Dermis blood vessel endothelial cell (primary cell): Measurements from ENCODE around the gene VPS50. TPM values are rescaled to one million over a fixed set of nuclear protein-coding genes. Genes with fewer than 3 reads are reported as not detected.
"Not testable (repeated sequence)": the region's sequence is repeated elsewhere in the genome, so short reads cannot be mapped to it uniquely, and the experiment has no call there.

Source experiments
- DNase-seq: peaks from one replicate; pipeline ENCODE4 v3.0.0; 2010
- total RNA-seq: library from RNA; depleted of rRNA; stranded (reverse); fragments of >200 nt; gene quantifications from 2 replicates; pipeline ENCODE4 v1.2.3, GENCODE V29; 2014

Gene VPS50
- total RNA-seq, 1 donor from 2014 or later: 40.8 TPM

DNA sequence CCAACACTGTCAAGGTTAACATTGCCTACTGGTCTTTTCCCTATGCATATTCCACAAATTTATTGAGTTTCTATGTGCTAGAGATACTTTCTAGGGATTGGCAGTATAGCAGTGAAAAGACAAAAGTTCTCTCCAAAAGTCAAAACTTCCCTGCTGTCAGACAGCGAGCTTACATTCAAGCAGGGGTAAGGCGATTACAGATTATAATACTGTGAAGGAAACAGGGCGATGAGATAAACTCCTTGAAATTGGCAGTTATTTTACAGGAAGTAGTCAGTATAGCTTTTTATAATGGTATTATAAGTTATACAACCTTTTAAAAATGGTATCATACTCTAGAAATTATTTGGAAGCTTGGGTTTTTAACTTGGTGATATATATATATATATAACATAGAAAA is 9.9 kb downstream of the VPS50 start:
- no peak for DNase-seq

- DNase-seq: peak; percentile 58
These were observed 13.6 kb downstream of the VPS50 start for GRCh38 chr7:93245525-93246432.

DNA sequence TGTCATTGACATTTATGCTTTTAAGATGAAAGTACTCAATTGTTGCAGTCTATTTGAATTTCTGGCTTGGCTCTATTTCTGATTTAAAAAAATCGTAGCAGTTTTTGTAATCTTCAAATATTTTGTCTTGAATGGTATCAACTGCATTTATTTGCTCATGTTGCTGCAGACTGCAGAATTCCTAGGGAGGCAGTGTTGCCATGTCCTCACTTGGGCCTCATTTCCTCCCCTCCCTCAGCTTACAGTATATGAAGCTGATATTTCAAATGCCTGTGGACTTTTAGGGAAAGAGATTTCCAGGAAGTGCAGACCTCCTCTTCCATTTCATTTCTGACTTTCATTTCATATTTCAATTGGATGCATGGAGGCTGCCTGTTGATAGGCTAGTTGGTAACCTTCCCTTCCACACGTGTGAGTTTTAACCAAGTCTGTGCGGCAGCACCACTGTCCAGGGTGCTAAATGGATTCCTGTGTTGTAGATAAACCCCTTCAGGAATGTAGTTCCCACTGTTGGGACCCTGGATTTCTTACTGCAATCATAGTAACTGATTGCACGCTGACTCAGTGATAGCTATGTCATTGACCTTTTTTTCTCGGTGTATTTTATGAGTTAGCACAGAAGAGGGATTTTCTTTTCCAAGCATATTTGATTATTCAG is 17.5 kb downstream of the VPS50 start:
- DNase-seq: peak; percentile 16

GRCh38 chr7:93258661-93259060 is 26.5 kb downstream of the VPS50 start:
- no peak for DNase-seq

DNA sequence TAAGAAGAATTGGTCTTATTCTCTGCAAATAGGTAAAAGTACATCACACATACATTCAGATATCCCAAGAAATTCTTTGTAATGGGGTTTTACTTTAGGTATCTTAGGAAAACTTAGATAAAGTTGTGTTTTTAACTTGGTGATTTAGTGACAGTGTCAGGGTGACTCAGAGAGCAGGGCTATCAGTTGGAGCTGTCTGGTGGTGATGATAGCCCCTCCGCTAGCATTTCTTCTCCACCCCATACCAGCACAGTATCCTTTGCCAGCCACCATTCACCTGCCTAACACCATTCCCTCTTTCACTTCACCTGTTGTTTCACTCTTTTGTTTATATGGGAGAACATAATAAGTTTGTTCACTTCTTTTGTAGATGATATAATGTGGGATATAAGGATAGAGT is 30.4 kb downstream of the VPS50 start:
- no peak for DNase-seq

GRCh38 chr7:93265220-93265619 is 33.1 kb downstream of the VPS50 start:
- DNase-seq: no peak

GRCh38 chr7:93279541-93279940 is 47.4 kb downstream of the VPS50 start:
- DNase-seq: peak; percentile 66

DNA sequence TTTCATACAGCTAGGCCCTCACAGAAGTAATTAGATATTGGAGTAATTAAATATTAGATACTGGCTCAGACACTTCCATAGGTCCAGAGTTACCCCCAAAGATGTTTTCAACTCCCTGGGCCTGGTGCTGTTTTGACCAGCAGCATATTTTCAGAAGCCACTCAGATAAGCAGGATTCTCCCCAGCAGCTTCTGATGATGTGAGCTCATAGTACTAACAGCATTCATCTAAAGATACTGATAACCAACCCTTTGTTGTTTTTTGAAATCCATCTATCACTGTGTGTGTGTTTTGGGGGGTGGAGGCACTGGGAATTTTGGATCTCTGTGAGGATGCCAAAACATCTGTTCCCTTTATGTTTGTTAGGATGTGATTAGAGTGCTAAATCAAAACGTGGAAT is 52.7 kb downstream of the VPS50 start:
- DNase-seq: no peak

DNA sequence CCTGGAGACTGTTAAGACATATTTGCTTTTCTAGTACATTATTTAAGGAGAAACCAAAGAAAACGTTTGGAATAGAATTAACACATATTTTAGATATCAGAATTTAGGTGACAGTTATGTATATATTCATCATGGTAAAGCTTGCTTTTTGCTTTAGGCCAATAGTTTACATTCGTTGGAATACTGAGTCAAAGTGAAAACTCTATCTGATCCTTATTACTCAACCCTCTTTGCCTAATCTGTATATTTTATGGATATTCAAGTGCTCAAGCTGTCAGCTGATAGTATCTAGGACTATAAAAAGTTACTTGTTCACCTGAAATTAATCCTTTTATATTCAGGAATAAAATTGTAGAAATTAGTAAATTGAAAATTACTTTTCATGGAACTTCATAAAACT is 61.1 kb downstream of the VPS50 start:
- DNase-seq: no peak

DNA sequence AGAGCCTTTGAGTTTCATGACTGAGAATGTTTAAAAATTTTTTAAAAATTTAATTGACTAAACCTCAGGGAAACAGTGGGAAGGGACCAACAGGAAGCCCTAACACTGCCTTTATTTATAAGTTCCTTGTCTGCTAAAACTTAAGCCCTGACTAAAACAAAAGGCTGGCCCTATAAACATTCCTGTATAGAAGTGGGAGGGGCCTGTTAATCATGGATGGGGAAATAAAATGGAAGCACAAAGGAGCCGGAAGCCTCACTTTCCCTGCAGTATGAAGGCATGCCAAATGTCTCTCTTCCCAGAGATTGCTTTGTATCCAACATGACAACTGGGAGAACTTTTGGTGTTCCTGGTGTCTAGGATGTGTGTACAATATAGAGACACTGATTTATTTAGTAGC is 66.0 kb downstream of the VPS50 start:
- no peak for DNase-seq

DNA sequence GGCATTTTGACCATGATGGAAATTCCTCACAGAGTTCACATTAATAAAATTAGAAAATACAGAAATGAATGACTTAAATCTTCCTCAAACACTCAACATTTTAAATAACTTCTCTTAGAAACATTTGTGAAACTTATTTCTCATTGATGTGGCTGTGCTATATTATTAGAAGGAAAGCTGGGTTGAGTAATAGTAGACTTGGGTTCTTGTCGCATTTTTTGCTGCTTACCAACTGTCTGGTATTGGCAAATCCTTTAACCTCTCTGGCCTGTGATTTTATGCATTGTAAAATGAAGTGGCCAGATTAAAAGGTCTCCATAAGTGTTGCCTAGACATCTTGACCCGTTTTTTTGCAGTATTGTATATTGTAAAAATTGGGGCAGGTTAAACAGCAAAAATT is 66.5 kb downstream of the VPS50 start:
- no peak for DNase-seq

- no peak for DNase-seq
These were observed 69.6 kb downstream of the VPS50 start for GRCh38 chr7:93301736-93302135.

DNA sequence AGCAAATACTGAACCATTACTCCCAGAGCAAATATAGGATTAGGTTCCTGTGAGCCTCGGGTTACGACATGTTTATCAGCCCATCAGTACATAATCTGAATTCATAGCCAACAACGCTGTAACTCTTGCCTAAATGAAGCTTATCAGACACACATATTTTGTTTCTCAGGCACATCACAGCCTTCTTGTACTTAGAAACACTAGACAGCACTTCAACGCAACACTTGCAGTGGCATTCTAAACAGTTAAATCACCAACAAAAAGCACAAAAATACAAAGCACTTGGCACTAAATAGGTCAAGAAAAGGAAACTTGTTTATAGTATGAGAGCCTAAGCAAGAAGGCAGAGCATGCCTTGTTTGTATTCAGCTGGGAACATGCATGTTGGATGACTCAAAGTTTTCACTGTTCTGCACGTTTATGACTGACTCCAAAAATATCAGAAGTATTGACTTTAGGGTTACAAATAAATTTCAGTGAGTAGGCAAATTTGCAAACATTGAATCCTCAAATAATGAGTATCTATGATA is 75.0 kb downstream of the VPS50 start:
- no peak for DNase-seq

GRCh38 chr7:93307943-93308342 is 75.8 kb downstream of the VPS50 start:
- no peak for DNase-seq

- no peak for DNase-seq
These were observed 78.2 kb downstream of the VPS50 start for GRCh38 chr7:93310346-93310745.

DNA sequence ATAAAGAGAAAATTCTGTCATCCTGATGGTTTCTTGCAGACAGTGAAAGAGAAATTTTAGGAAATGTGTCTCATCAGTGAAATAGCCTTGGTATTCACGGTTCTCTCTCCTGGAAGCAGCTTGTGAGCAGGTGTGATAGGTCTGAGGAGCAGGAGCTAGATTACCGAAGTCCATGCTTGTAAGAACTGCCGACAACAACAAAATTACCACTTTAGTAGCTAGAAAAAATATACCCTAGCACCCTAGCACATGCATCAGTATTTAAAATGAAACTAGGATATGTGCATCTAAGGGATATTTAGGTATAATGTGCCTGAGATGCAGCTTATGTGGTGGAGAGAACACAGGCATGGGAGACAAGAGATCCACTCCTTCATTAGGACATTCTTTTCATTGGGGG is 82.3 kb downstream of the VPS50 start:
- DNase-seq: no peak

GRCh38 chr7:93315896-93316295 is 83.7 kb downstream of the VPS50 start:
- peak; percentile 10 for DNase-seq

DNA sequence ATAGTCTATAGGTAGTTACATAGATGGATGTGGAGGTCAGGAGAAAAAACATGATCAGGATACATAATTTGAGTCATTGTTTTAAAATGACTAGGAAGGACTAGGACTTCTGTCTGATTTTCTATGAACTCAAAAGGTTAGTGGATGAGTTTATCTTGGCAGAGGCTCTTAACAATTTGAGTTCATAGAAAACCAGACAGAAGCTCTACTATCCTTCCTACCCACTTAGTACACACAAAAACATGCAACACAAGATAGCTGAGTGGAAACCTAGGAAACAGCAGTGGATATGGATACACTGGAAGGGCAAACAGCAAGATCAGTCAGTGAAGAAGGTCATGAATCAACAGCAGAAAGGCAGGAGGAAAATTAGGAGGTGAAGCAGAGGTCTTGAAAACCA is 84.6 kb downstream of the VPS50 start:
- no peak for DNase-seq

GRCh38 chr7:93320887-93321286 is 88.7 kb downstream of the VPS50 start:
- no peak for DNase-seq

- not testable (repeated sequence) for DNase-seq
These were observed 94.1 kb downstream of the VPS50 start for GRCh38 chr7:93326291-93326690.

DNA sequence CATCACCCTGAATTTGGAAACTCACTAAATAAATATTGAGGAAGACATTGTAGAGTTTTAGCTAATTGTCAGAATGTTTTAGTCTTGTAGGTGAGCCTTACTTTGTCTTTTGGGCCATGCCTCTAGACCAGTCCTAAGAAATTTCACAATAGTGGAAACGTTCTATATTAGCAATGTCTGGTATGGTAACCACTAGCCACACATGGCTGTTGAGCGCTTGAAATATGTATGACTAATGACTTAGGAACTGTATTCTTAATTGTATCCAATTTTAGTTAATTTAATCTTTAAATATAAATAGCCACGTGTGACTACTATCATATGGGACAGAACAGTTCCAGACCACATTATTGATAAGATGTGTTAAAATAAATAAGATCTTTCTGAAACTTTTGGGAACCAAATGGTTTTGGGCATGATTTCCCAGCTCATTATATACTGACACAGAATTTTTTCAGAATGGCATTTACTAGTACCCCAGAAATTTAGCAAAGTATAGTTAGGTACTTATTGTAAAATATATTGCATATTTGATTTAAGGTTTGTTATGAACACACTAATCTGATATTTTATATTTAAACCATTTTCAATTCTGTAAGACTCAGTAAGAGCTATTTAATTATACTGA is 95.0 kb downstream of the VPS50 start:
- no peak for DNase-seq

DNA sequence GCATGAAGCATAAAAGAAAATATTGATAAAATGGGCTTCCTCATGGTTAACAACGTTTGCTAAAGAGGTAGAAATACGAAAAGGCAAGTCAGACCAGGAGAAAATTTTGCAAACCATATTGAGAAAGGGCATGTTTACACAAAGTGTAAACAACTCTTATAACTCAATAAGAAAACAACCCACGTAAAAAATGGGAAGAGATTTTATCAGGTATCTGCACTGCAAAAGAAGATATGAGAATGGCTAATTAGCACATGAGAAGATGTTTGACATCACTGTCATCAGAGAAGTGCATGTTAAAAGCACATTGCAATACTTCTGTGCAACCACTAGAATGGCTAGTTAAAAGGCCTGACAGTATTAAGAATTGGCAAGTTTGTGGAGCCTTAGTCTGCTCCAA is 99.5 kb downstream of the VPS50 start:
- DNase-seq: no peak

DNA sequence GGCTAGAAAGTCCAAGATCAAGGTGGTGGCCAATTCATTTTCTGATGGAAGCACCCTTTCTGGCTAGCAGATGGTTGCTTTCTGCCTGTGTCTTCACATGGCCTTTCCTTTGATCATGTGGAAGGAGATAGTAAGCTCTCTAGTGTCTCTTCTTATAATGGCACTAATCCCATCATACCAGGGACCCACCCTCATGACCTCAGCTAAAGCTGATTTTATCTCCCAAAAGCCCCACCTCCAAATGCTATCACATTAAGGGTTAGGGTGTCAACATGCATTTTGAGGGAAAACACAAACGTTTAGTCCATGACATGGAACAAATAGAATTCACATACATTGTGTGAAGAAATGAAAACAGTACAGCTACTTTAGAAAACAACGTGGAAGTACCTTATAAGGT is 100.0 kb downstream of the VPS50 start:
- no peak for DNase-seq

DNA sequence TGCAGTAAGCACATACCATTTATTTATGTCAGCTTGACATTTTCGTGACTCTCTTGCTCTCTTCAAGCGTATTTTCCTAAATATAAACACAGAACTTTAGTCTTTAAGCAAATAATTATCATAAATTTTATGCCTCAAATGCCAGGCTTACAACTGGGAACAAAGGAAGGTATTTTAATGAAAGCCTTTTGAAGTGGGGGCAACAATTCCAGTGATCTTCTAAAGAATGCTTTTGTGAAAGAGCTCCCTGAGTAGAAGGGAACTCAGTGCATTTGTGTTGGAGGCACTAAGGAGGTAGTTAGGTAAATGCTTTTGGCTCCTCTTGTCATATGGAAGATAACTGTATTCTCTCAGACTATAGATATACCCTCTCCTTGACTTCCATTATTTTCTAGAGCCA is 104.9 kb downstream of the VPS50 start:
- DNase-seq: no peak
